HG03432 (cell line): ENCODE measurements around the gene CDKAL1.

Experiments used
- ATAC-seq: cut with Tn5 transposase; IDR thresholded peaks from one replicate; pipeline ENCODE4 v1.9.1; 2021; ENCODE audit warnings: mild to moderate bottlenecking, moderate library complexity; ENCODE audit not compliant: unreplicated experiment

Gene CDKAL1

DNA sequence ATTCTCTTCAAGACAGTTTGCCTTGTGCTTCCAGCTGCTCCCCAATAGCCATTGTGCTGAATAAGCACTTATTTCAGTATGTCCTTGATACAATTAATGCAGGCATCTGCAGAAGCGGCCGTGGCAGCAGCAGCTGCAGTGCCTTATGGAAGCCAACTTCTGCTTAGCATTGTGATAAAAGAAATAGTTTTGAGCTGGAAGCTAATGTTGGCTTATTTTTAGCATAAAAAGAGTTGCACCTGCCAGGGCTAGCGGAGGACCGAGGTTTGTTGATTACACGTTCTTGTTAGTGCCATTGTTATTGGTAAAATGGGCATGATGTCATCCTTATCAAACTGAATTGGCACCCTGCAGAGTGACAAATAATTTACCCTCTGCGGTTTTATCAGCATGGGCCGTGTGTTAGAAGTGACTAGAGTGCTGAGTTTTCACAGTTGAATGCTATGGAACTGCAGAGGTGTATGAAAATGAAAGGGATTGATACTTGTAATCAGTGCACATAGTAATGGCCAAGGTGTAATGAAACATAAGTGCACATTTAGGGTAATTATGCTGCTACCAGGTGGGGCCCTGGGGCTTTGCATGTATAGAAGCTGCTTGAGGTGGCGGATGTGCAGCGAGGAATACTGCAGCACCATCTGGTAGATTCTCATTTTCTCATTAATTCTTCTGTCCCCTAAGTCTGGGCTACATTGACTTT, 334.3 kb downstream of the CDKAL1 start:
- no peak for ATAC-seq

DNA sequence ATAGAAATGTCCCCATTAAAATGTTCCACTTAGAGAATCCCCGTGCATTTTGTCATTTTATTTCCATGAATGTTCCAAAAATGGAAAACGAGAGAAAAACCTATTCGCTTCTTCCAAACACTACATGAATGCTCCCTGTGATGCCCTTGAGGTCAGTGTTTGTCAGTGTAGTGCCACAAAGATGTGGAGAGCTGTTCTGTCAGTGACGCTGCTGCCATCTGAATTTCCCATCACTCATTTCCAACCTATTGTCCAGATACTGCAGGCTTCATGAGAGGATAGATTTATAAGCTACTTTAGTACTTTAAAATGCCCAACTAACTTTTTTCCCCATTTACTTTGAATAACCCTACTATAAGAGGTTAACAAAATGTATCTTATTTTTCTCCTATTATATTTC, 335.8 kb downstream of the CDKAL1 start:
- no peak for ATAC-seq

DNA sequence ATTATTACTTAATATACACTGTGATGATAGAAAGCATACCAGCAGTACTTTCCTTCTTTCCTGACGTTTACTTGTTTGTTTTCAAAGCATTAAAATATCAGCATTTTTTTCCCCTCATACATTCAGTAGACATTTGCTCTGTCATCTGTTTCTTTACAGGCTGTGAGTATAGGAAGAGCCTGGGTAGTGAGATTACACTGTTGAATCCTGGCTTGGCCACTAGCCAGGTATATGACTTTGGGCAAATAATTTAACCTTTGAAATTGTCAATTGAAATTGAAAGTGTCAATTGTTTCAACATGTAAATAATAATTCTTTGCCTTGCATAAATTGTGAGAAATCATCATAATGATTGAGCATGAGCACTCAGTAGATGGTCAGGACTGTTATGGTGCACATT, 336.2 kb downstream of the CDKAL1 start:
- ATAC-seq: no peak

DNA sequence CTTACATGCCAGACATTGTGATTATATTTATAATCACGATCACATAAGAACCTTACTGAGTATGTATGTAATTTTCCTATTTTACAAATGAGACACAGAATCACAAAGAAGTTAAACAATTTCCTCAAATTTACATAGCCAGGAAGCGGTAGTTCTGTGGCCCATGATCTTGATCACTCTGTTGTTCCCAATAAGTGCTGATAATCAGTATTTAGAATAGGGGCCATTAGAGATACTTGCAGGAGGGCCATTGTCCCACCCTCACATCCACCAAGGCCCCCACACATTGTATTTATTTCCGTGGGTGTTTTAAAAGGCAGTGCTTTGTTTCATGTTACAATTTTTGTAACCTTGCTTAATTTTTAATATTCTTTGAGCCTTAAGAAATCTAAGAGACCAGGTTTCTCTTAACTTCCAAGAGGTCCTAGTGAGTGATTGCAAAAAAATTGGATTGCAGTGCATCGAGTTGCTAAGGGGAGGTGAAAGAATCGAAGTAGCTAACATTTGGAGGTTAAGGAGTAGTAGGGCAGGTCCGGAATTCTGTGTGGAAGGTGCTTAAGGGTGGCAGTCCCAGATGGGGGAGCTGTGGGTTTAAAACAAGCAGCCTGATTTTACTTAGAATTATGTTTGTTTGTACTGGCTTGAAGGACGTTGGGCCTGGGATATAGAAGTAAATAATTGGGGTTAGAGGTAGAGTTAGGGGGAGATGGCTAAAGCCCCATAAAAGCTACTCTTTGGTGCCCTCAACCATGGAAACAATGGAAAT, 339.4 kb downstream of the CDKAL1 start:
- ATAC-seq: no peak

DNA sequence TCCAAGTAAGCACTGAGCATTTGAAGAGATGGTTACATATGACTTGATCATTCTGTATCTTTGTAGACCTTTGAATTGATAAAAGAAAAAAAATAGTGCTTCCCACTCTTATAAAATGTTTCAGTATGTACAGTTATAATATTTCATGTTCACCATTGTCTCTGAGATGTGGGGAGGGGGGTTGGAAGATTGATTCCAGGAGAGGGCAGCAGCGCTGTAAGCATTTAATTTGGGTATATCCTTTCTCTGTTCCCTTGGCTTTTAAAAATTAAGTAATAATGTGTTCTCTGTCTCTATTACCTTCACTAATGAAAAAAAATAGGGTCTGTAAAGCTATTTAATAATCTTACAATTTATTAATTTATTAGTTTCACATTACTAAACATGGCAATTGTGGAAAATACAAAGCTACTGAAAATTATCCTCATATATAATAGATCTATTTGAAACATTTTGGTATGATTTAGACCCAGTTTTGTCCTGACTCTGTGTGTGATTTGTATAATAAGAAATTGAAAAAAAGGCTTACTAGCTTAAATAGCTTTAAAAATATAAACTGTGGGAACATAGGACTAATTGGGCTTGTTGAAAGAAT, 341.2 kb downstream of the CDKAL1 start:
- ATAC-seq: no peak

DNA sequence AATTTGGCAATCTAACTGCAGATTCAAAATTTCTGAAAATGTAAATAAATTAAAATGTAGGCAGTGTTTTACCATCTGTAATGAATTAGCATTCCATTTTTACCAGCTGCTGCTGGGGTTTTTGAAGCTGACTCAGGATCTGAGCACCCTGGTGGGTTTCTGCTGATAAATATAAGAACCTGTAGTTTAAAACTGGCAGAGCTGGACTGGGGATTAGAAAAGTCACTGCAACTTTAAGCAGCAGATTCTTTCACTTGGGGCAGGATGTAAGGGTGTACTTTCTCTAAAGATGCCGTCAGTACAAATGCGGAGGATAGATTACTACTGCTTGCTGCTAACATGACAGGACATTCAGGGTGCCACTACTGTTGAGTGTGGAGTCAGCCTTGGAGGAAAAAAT, 341.8 kb downstream of the CDKAL1 start:
- ATAC-seq: no peak

DNA sequence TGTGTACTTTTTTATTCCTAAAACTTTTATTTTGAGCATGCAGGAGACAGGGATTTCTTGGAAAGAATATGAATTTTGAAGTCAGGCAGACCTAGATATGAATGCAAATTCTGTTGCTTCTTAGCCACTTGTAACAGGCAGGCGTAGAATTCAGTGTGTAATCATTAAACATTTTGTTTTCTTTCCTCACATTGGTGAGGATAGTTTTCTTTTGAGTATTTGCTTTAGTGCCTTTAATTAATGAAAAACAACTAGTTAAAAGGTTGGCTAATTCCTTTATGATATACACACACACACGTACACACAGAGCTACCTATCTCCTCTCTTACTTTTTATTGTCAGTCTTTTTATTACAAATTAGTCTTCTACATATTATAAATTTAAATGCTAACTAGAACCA, 342.3 kb downstream of the CDKAL1 start:
- ATAC-seq: no peak

DNA sequence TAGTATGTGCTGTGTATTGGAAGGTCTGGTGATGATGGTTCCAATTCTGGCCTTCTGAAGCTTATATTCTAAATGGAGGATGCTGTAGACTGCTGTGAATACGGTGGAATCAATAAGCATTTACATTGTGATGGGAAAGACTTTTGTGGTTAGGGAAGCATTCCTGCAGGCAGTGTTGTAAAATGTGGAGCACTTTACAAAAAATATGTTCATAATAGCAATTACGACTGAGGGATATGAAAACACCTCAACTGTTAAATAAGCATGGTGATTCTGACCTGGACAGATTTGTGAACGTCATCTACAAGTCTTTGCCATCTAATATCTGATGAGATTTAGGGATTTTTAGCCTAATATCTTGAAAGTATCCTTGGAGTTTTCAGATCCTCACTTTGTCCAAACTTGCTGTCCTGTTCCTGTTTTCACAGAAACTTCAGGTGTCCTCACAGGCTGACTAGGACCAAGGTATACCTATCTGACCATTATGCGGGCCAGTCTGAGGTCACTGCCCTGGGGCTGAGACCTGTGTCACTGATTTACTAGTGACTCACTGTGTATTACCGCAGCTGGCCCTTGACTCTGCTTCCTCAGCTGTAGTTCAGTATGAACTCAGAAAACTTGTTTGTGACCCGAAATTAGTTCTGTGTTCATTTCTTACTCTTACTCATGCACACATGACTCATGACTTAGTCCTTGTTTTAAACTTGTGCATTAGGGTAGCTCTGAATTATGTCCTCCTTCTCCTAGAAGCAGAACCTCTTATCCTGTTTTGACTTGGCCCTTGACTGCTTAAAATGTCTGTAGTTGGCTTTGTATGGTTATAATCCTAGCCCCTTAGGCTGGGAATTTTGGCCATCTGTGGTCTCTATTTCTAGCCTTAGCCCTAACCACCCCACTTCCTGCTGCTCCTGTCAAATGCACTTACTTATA, 343.0 kb downstream of the CDKAL1 start:
- peak; percentile 98 for ATAC-seq

DNA sequence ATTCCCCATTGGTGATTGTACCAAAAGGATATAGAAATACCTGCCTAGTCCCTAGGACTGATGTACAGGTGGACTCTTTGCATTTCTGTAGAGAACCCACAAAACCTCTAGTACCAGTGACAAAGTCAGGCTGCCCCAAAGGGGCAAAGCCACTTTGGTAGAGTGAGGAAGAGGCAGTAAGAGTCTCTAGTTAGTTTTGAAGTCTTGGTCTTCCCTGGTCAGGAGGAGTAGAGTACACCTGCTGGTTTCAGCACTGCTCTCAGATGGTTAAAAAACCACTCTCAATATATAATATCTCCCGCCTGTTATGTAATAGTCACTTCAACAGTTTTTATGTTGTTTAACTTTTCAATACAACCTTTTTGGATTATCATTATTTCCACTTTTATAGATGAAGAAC, 344.9 kb downstream of the CDKAL1 start:
- ATAC-seq: no peak

DNA sequence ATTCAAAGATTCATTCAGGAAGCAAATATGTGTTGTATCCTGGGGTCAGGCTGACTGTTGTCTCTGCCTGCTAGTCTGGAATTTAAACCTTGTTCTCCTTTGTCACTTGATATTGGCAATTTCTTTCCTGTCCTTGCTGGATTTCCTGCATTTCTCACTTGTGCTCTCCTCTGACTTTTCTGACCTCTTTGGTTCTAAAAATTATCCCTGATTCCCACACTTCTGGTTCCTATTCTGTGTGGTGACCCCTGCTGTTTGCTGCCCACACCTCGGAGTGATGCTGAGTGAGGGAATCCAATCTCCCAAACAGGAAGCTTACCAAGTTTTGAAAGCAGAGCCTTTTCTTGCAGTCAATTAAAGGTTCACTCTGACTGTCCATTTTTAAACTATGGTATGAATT, 345.3 kb downstream of the CDKAL1 start:
- ATAC-seq: no peak

DNA sequence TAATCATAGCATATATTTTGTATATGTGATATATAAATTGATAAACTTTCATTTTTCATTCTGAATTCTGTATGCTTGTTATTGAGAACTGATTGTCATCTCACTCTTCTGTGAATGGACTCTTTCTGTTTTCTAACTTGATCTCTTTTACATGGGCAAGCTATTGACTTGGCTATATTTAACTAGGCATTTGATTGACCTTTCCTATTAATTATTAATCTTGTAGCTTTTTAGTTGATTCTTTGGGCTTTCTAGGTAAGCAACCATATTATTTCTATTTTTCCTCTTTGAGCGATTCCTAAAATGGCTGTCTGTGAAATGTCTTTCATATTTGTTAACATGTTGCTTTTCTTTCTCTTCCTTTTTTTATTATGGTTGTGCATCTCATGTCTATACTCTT, 347.1 kb downstream of the CDKAL1 start:
- no peak for ATAC-seq

DNA sequence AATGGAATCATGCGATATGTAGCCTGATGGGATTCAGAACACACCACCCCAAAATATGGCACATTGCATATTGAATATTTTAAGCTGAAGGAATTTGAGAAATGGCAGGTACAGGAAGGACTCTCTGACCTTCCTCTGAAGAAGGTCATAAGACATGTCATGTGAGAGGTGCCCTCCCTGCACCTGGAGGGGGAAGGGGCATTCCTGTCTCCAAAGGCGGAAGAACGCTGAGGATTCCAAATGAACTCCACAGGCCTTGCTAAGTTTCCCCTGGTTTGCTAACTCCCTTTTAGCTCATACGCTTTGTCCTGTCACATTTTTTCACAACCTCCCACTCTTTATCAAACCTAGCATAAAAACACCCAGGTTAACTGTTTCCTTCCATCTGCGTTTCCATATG, 347.8 kb downstream of the CDKAL1 start:
- no peak for ATAC-seq

DNA sequence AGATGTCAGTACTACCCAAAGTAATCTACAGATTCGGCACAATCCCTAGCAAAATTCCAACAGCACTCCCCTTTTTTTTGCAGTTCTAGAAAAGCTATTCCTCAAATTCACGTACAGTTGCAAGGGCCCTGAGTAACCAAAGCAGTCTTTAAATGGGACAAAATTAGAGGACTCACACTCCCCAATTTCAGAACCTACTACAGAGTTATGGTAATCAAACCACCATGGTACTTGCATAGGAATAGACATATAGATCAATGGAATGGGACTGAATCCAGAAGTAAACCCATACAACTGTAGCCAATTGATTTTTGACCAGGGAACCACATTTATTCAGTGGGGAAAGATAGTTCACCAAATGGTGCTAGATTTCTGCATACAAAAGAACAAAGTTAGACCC, 350.8 kb downstream of the CDKAL1 start:
- ATAC-seq: no peak

DNA sequence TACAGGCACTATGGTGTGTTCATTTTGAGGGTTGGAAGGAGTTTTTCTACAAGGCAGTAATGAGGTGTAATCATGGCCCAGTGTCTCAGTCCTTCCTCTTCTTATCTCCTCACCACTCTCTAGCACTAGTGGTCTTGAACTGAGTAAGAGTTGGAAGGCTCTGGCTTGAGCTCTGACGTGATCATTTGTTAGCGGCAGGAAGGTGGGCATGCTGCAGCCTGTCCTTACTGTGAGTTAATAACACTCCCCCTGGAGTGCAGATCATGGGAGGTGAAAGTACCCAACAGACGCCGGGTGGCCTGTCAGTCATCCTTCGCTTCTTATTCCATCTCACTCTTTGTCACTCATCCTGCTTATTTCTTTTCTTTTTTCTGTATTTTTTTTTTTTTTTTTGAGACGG, 356.9 kb downstream of the CDKAL1 start:
- no peak for ATAC-seq

DNA sequence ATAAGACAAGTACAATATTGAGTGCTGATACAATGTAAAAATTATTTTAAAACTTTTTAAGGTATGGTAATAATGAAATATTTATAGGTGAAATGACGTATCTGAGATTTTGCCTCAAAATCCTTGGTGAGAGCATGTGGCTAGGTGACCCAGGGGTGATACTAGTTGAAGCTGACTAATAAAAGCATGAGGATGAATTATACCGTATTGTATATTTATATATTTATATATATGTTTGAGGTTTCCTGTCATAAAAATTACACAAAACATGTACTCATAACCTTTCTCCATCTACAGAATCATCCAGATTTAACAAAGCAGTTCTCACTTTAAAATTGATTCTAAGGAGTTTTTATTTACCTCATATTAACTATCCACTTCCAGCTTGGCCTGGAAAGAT, 358.1 kb downstream of the CDKAL1 start:
- ATAC-seq: no peak

DNA sequence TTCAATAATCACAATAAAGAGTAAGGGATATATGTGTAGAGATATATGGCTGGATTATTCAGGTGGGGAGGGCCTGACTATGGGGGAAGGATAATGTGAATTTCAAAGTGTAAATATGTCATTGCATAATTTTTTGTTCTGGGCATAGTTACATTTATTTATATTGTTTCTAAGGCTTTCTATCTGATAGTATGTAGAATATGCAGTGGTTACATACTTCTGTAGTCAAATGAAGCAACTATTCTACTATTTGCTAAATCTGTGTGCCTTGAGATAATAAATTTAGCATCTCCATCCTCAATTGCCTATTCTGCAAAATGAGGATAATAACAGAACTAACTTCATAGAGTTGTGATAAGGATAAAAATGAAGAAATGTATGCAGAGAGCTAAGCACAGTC, 359.2 kb downstream of the CDKAL1 start:
- ATAC-seq: no peak

DNA sequence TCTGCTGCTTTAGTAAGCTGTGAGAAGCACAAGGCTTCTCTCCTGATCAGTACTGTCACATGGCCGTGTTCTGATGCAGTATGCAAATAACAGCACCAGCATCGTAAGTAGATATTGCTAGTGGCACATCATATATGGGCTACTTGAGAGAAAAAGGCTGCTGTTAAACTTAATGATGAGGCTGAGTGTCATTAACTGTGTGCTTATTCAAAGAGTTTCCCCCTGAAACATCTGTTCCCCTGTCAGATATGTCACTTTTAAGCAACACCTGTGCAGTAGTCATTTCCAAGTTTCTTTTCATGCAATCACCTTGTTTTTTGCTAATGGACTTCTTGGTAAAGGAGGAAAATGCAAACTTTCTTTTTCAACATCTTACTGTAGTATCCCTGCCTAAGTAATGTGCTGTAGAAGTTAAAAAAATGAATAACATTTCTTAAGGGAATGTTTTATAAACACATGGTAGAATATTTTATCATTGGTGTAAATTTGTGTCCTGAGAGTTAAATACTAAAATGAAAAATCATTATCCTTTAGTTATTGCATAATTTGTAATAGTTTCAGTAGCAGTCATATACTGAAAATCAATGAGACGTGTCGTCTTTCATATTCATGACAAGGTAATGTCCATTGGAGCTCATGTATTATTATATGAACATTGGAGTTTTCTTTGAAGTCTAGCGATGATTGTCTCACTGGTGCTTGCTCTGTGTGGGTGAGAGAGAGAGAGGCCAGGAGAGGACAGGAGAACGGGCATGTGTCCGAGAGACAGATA, 366.3 kb downstream of the CDKAL1 start:
- peak; percentile 90 for ATAC-seq

DNA sequence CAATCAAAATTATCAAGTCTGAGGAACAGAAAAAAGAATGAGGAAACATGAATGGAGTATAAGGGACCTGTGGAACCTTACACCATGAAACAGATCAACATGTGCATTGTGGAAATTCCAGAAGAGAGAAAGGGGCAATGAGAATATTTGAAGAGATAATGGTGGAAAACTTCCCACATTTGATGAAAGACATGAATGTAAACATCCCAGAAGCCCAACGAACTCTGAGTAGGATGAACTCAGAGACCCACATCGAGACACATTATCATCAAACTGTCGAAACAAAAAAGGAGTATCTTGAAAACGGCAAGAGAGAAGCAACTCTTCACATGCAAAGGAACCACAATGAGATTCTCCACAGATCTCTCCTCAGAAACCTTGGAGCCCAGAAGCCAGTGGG, 371.1 kb downstream of the CDKAL1 start:
- ATAC-seq: no peak

DNA sequence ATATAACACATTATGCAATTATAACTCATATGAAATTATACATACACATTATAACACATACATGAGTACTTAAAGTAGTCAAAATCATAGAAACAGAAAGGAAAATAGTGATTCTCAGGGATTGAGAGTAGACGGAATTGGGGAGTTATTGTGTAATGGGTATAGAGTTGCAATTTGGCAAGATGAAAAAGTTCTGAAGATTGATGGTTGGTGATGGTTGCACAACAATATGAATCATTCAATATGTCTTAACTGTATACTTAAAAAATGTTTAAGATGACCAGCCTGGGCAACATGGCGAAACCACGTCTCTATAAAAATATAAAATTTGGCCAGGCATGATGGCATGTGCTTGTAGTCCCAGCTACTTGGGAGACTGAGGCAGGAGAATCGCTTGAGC, 372.7 kb downstream of the CDKAL1 start:
- ATAC-seq: no peak

DNA sequence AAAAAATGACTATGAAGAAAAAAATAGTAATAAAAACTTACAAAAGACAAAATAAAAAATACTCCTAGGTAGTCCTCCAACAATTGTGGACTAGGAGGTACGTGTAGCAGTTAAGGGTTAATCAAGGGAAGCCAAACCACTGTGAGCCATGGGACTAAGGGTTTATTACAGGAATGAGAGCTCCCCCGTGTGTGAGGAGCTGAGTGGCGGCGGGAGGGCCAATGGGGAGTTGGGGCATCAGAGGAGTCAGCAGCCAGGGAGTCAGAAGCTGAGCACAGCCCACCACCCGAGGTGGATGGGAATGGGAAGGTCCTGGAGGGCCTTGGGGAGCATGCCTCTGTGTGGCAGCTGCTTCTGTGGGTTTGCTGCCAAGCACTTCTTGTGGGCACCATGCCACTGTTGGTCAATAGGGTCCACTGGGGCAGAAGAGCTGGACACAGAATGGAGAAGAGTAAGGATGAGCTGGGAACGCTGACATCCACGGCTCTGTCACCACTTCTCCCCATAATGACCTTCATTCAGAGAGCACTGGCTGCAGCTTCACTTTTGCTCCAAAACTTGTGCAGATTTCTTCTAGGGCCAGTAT, 373.3 kb downstream of the CDKAL1 start:
- ATAC-seq: no peak
